ENCODE results near the gene FAM216A.

DNA sequence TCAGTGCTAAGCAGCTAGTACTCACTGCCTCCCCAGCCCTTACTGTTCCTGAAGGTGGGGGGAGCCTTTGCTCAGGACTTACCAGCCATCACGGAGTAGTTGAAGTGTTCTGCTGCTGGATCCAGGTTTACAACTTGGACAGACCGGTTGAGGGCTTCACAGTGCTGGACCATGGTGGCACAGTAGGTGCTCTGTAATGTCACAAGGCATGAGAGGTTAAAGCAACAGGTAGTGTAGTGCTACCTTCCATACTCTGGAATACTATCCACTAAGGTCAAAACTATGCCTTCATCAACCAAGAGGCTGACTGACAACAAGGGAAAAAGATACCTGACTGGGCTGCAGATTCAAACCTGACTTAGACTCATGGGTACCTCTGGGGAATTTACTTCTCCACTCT is 3.6 kb upstream of the FAM216A start:
- TF ChIP-seq CTCF (IDR thresholded peaks at IDR 0.05) (no peak), POLR2A (IDR thresholded peaks at IDR 0.05) (no peak), POLR2AphosphoS5 (IDR thresholded peaks at IDR 0.05) (no peak)
